Esophagus muscularis mucosa (tissue), 4 donors: Measurements from ENCODE around the gene ANP32A. TPM values are rescaled to one million over a fixed set of nuclear protein-coding genes. Genes with fewer than 3 reads are reported as not detected.

Experiments used
- DNase-seq: peaks from one replicate; pipeline ENCODE4 v3.0.0-alpha.2; 2017; ENCODE audit errors: extremely low spot score
- H3K27ac ChIP-seq, 4 donors: fragments of 200-600 bp; sonication (generic); replicated peaks in 1 of 4; 1 replicate in 3 of 4; 2 replicates in 1 of 4; pipeline ENCODE4 v1.5.1; 2016 to 2019; ENCODE audit warnings: mild to moderate bottlenecking in 1 of 4
- H3K27me3 ChIP-seq, 4 donors: fragments of 200-600 bp; sonication (generic); one replicate each; pipeline versions ENCODE4 v1.5.1 to v1.6.0; 2016 to 2019
- H3K36me3 ChIP-seq, 4 donors: fragments of 200-600 bp; sonication (generic); one replicate each; pipeline ENCODE4 v1.5.1; 2016 to 2019
- H3K4me1 ChIP-seq, 4 donors: fragments of 200-600 bp; sonication (generic); one replicate each; pipeline ENCODE4 v1.5.1; 2016 to 2019
- H3K4me3 ChIP-seq, 4 donors: fragments of 200-600 bp; sonication (generic); 1 replicate in 2 of 4; 2 replicates in 2 of 4; pipeline ENCODE4 v1.5.1; 2016 to 2019; ENCODE audit warnings: mild to moderate bottlenecking in 4 of 4, moderate library complexity in 1 of 4
- H3K9me3 ChIP-seq, 4 donors: fragments of 200-600 bp; sonication (generic); 1 replicate in 3 of 4; 2 replicates in 1 of 4; pipeline ENCODE4 v1.5.1; 2016 to 2019
- EP300 ChIP-seq: sonication (generic); formaldehyde crosslinking; IDR thresholded peaks from one replicate; pipeline ENCODE4 v1.6.1; 2017; ENCODE audit warnings: antibody characterized with exemption
- POLR2A ChIP-seq: fragments of 450-650 bp; IDR thresholded peaks from one replicate; pipeline ENCODE4 v1.6.1; 2017; ENCODE audit warnings: antibody characterized with exemption, moderate library complexity, mild to moderate bottlenecking, low read depth
- POLR2AphosphoS5 ChIP-seq, 2 donors: sonication (generic); formaldehyde crosslinking; IDR thresholded peaks; one replicate each; pipeline ENCODE4 v1.6.1; 2017; ENCODE audit warnings: antibody characterized with exemption in 2 of 2
- WGBS: methylation state at CpG from one replicate; pipeline ENCODE4 v1.1.5; 2018; 5-methylcytosine and 5-hydroxymethylcytosine counted together
- intact Hi-C: fragments of 100-400 bp; cut with DNase I; formaldehyde crosslinking; loops from one replicate; pipeline ENCODE4 v1.15.1; 2023
- total RNA-seq, 4 donors: library from RNA; depleted of rRNA; stranded (reverse); fragments of >200 nt; gene quantifications; one replicate each; pipeline versions ENCODE4 v1.1.0 to v1.2.1, GENCODE V29; 2016
- TF ChIP-seq, protein P1 (sequence below), 3 experiments: fragments of 200-600 bp in 2 of 3; fragments of 450-650 bp in 1 of 3; sonication (generic) in 2 of 3; IDR thresholded peaks; one replicate each; pipeline ENCODE4 v1.5.1; 2017 to 2019; ENCODE audit warnings: antibody characterized with exemption in 3 of 3, mild to moderate bottlenecking in 2 of 3, moderate library complexity in 1 of 3

Gene ANP32A
- total RNA-seq, 4 donors from 2014 or later, result 35.3 to 64.1 (median 51.1) TPM

DNA sequence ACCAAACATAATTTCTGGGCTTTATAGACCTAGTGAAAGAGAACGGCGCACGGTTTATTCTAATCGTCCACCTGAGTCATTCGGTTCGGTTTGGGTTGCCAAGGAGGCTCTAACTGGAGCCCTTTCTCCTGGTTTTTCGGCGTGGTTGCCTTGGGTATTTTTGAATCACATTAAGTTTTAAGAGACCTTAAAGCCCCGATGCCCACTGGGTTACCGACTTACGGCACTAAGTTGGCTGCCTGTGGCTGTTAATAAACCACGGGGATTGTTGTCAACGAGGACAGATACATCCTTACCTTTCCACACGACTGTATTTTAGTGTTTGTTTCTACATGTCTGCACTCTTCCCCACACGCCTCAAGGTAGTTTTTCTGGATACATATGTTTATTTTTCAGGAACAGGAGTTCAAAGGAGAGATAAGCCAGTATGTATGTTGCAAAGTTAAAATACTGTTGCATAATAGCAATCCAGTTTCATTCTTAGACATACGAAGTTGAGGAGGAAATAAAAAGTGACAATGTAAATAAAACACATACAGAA, 1.2 kb upstream of the ANP32A start:
- Histone ChIP-seq H3K4me1 (peaks cover 0 to 15% (median 11%) of the 10 kb centered on the region in 4 donors), H3K27ac (peak overlapping the region; percentile 94 to 98 (median 98)), H3K36me3 (no peaks in the 10 kb centered on the region), H3K9me3 (no peaks in the 10 kb centered on the region), H3K27me3 (no peaks in the 10 kb centered on the region), H3K4me3 (peak overlapping the region; percentile 74 to 94 (median 82))
- no peak for TF ChIP-seq POLR2AphosphoS5 (IDR thresholded peaks at IDR 0.05)
- TF ChIP-seq EP300, result no peak
- no peak for TF ChIP-seq POLR2A
- TF ChIP-seq, protein P1, sequence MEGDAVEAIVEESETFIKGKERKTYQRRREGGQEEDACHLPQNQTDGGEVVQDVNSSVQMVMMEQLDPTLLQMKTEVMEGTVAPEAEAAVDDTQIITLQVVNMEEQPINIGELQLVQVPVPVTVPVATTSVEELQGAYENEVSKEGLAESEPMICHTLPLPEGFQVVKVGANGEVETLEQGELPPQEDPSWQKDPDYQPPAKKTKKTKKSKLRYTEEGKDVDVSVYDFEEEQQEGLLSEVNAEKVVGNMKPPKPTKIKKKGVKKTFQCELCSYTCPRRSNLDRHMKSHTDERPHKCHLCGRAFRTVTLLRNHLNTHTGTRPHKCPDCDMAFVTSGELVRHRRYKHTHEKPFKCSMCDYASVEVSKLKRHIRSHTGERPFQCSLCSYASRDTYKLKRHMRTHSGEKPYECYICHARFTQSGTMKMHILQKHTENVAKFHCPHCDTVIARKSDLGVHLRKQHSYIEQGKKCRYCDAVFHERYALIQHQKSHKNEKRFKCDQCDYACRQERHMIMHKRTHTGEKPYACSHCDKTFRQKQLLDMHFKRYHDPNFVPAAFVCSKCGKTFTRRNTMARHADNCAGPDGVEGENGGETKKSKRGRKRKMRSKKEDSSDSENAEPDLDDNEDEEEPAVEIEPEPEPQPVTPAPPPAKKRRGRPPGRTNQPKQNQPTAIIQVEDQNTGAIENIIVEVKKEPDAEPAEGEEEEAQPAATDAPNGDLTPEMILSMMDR (IDR thresholded peaks at IDR 0.05), result no peak
- WGBS, result 5% methylated on average over 16 of the region's 16 CpGs
- DNase-seq, result no peak
- intact Hi-C loops, result no loop called here

GRCh38 chr15:68821190-68821840, 620 bp upstream of the ANP32A start:
- intact Hi-C loops, result no loop called here

GRCh38 chr15:68819495-68820294, 1.0 kb downstream of the ANP32A start:
- H3K27ac ChIP-seq, result peak overlapping the region; percentile 94 to 98 (median 98)
- peaks cover 22 to 31% (median 30%) of the 10 kb centered on the region in 4 donors for H3K4me1 ChIP-seq
- no peak for DNase-seq
- H3K36me3 ChIP-seq, result no peaks in the 10 kb centered on the region
- H3K27me3 ChIP-seq, result no peaks in the 10 kb centered on the region
- intact Hi-C loops, result loop anchor here (5.0 kb wide), 3 partner anchors 37 to 633 kb away; partner anchors contain the start of gene RPLP1
- H3K9me3 ChIP-seq, result no peaks in the 10 kb centered on the region
- peak overlapping the region; percentile 74 to 94 (median 82) for H3K4me3 ChIP-seq
- TF ChIP-seq POLR2A (no peak), POLR2AphosphoS5 (IDR thresholded peaks at IDR 0.05) (peak; percentile 38 to 67)
- under 1% methylated on average over 42 of the region's 48 CpGs for WGBS

More at GRCh38 chr15:68821190-68821840, 620 bp upstream of the ANP32A start:
- Histone ChIP-seq H3K36me3 (no peaks in the 10 kb centered on the region), H3K27ac (peak overlapping the region; percentile 94 to 98 (median 98)), H3K4me1 (peaks cover 6 to 21% (median 17%) of the 10 kb centered on the region in 4 donors), H3K4me3 (peak overlapping the region; percentile 74 to 94 (median 82)), H3K27me3 (no peaks in the 10 kb centered on the region), H3K9me3 (no peaks in the 10 kb centered on the region)
- WGBS, result under 1% methylated on average over 12 of the region's 60 CpGs
- no peak for DNase-seq
- no peak for TF ChIP-seq POLR2A
- no peak for TF ChIP-seq POLR2AphosphoS5 (IDR thresholded peaks at IDR 0.05)
- TF ChIP-seq, protein P1 (IDR thresholded peaks at IDR 0.05), result no peak
- no peak for TF ChIP-seq EP300

- no peaks in the 10 kb centered on the region for H3K27me3 ChIP-seq
- intact Hi-C loops, result loop anchor here (5.0 kb wide), 3 partner anchors 37 to 633 kb away; partner anchors contain the start of gene RPLP1
- peak overlapping the region; percentile 74 to 94 (median 82) for H3K4me3 ChIP-seq
- peak overlapping the region; percentile 94 to 98 (median 98) for H3K27ac ChIP-seq
- 0% methylated on average over 32 of the region's 68 CpGs for WGBS
- DNase-seq, result no peak
- TF ChIP-seq, protein P1 (IDR thresholded peaks at IDR 0.05), result no peak
- TF ChIP-seq POLR2A (no peak), POLR2AphosphoS5 (IDR thresholded peaks at IDR 0.05) (peak in 1 of 2 donors; percentile 8), EP300 (no peak)
- no peaks in the 10 kb centered on the region for H3K36me3 ChIP-seq
- H3K9me3 ChIP-seq, result no peaks in the 10 kb centered on the region
- H3K4me1 ChIP-seq, result peaks cover 30 to 39% (median 34%) of the 10 kb centered on the region in 4 donors
Measured at GRCh38 chr15:68818769-68819494, 1.8 kb downstream of the ANP32A start.
